H54 (cell line): ENCODE data around the gene XRRA1.
"Not testable (repeated sequence)": the region's sequence is repeated elsewhere in the genome, so short reads cannot be mapped to it uniquely, and the experiment has no call there.

ENCODE experiments used
- DNase-seq: peaks from one replicate; pipeline ENCODE4 v3.0.0; 2011; ENCODE audit warnings: low spot score, mixed read lengths; ENCODE audit not compliant: insufficient read length
- FAIRE-seq: peaks from 3 replicates; lab custom pipeline; 2011; peaks lifted over from hg19 to GRCh38; lab: Jason Lieb, UNC
- POLR2A ChIP-seq: IDR thresholded peaks from 2 replicates; pipeline ENCODE4 v1.6.1; 2011; ENCODE audit warnings: low read depth, mild to moderate bottlenecking, low read length

Gene XRRA1

GRCh38 chr11:74948898-74949752 lies at the start of gene XRRA1, which contains the start of gene SPCS2:
TSS of gene XRRA1 (minus strand) at chr11:74949091. CDS start at chr11:74940878, 8,213 bp downstream.
TSS of gene SPCS2 (plus strand) at chr11:74949266. CDS start at chr11:74949286, 20 bp downstream.
- TF ChIP-seq POLR2A: peak; percentile 90
- FAIRE-seq: peak; percentile 57
- peak; percentile 86 for DNase-seq

- DNase-seq: no peak
- TF ChIP-seq POLR2A: no peak
- no peak for FAIRE-seq
These were observed 44.0 kb upstream of the XRRA1 start for GRCh38 chr11:74992852-74993251.

GRCh38 chr11:74990941-74991340 lies 42.0 kb upstream of the XRRA1 start:
- DNase-seq: no peak
- FAIRE-seq: no peak
- TF ChIP-seq POLR2A: no peak

- DNase-seq, FAIRE-seq: not testable (repeated sequence)
These were observed 41.3 kb upstream of the XRRA1 start for GRCh38 chr11:74990150-74990549.

GRCh38 chr11:74989260-74989638 lies 40.4 kb upstream of the XRRA1 start:
- DNase-seq (no peak), FAIRE-seq (no peak)
- no peak for TF ChIP-seq POLR2A

GRCh38 chr11:74988541-74989259 lies 39.8 kb upstream of the XRRA1 start, which contains the start of gene NEU3:
TSS of gene NEU3 (plus strand) at chr11:74988933. CDS start at chr11:74989061, 128 bp downstream.
- peak; percentile 91 for DNase-seq
- FAIRE-seq: no peak
- peak; percentile 86 for TF ChIP-seq POLR2A

- FAIRE-seq (no peak), DNase-seq (no peak)
- no peak for TF ChIP-seq POLR2A
These were observed 35.8 kb upstream of the XRRA1 start for GRCh38 chr11:74984730-74985129.

- FAIRE-seq: no peak
- no peak for TF ChIP-seq POLR2A
- no peak for DNase-seq
These were observed 35.2 kb upstream of the XRRA1 start for GRCh38 chr11:74984070-74984469.

GRCh38 chr11:74981888-74982287 lies 33.0 kb upstream of the XRRA1 start:
- FAIRE-seq: no peak
- no peak for TF ChIP-seq POLR2A
- DNase-seq: no peak

GRCh38 chr11:74980634-74981033 lies 31.7 kb upstream of the XRRA1 start:
- TF ChIP-seq POLR2A: no peak
- no peak for FAIRE-seq
- no peak for DNase-seq

- DNase-seq: no peak
- no peak for TF ChIP-seq POLR2A
- FAIRE-seq: no peak
These were observed 29.1 kb upstream of the XRRA1 start for GRCh38 chr11:74978041-74978440.

- no peak for TF ChIP-seq POLR2A
- DNase-seq (no peak), FAIRE-seq (no peak)
These were observed 22.5 kb upstream of the XRRA1 start for GRCh38 chr11:74971424-74971823.

GRCh38 chr11:74970852-74971395 lies 22.0 kb upstream of the XRRA1 start:
- no peak for TF ChIP-seq POLR2A
- no peak for DNase-seq
- FAIRE-seq: no peak

- FAIRE-seq: no peak
- DNase-seq: no peak
These were observed 17.8 kb upstream of the XRRA1 start for GRCh38 chr11:74966651-74967050.

GRCh38 chr11:74960128-74960527 lies 11.2 kb upstream of the XRRA1 start:
- FAIRE-seq: not testable (repeated sequence)

More at GRCh38 chr11:74966651-74967050, 17.8 kb upstream of the XRRA1 start:
- no peak for TF ChIP-seq POLR2A

More at GRCh38 chr11:74960128-74960527, 11.2 kb upstream of the XRRA1 start:
- DNase-seq: not testable (repeated sequence)
